Heart left ventricle (tissue), 13 donors: ENCODE data around the gene RAVER2.

Experiments
- POLR2A ChIP-seq, 2 donors: fragments of 450-650 bp; IDR thresholded peaks; one replicate each; pipeline ENCODE4 v1.6.1; 2017; ENCODE audit warnings: antibody characterized with exemption in 2 of 2, mild to moderate bottlenecking in 2 of 2, moderate library complexity in 2 of 2
- TF ChIP-seq, protein P1 (sequence below), 12 donors: fragments of 200-600 bp; sonication (generic) in 4 of 12; IDR thresholded peaks; one replicate each; pipeline versions ENCODE4 v1.5.0 to v1.8.0; 2018 to 2022; ENCODE audit warnings: antibody characterized with exemption in 12 of 12, mild to moderate bottlenecking in 5 of 12
- donor health status: ischemic (EF 13 %, LVEDD 7.1; RV severe dilation, severe dysfunction).
- donor health status: DM: no; HTN: yes; CAD: no.
- donor health status: DM: no; HTN: no; CAD: no.
- donor health status: ischemic (EF 25% LVEDD 6.9; RV normal size, moderate dysfunction).
- donor health status: ischemic (EF 25% LVEDD 5.7; RV mildly dilated, moderate dysfunction).
- donor health status: ischemic (EF 35%, LVEDD 5.7; RV mildly dilated, moderate dysfunction).
- donor health status: nonischemic (EF 11% LVEDD 7.7; RV severe dilation, severe dysfunction).
- donor health status: DM: yes; HTN: yes; CAD: no.
- donor health status: PGD.
- donor health status: ischemic (EF 29% LVEDD 5.4; RV normal size, mild dysfunction).
- donor health status: nonischemic (EF 23%, LVEDD 6.1; RV moderate dilation, normal function).

DNA sequence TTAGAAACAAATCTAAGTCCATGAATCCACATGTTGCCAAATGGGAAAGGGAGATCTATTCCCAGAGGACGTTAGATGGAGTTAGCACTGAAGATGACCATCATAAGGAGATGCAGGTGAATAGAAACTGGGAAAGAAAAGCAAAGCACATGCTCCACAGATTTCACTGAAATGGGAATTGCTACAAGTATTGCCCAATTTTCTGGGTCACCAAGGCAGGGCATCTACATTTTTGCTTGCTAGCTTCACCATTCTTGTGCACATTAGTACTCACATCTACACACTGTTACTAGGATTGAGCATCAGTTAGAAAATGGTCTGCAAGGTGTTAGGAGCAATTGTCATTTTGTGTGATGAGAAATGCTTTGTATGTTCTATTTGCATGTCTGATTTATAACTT lies 122.4 kb downstream of the RAVER2 start:
- TF ChIP-seq, protein P1, sequence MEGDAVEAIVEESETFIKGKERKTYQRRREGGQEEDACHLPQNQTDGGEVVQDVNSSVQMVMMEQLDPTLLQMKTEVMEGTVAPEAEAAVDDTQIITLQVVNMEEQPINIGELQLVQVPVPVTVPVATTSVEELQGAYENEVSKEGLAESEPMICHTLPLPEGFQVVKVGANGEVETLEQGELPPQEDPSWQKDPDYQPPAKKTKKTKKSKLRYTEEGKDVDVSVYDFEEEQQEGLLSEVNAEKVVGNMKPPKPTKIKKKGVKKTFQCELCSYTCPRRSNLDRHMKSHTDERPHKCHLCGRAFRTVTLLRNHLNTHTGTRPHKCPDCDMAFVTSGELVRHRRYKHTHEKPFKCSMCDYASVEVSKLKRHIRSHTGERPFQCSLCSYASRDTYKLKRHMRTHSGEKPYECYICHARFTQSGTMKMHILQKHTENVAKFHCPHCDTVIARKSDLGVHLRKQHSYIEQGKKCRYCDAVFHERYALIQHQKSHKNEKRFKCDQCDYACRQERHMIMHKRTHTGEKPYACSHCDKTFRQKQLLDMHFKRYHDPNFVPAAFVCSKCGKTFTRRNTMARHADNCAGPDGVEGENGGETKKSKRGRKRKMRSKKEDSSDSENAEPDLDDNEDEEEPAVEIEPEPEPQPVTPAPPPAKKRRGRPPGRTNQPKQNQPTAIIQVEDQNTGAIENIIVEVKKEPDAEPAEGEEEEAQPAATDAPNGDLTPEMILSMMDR (IDR thresholded peaks at IDR 0.05): no peak
- TF ChIP-seq POLR2A (IDR thresholded peaks at IDR 0.05): no peak
